IMR-90 (cell line): Measurements from ENCODE around the gene RFTN1. TPM values are rescaled to one million over a fixed set of nuclear protein-coding genes. Genes with fewer than 3 reads are reported as not detected.

Experiments
- ATAC-seq: fragments of 200-7000 bp; cut with Tn5 transposase; 2 replicates; pipeline ENCODE4 v1.9.1; 2020; ENCODE audit warnings: low read depth, mild to moderate bottlenecking, moderate library complexity
- BruUV-seq: library from RNA; stranded (reverse); fragments of 400-500 nt; replicated peaks from 2 replicates; lab custom pipeline; 2021; lab: Mats Ljungman, UMichigan
- CTCF ChIA-PET: fragments of 300-600 bp; formaldehyde crosslinking; extraction: SDS; loops from one replicate; lab custom pipeline; 2021; ENCODE audit warnings: antibody characterized with exemption; lab: Yijun Ruan, JAX
- POLR2A ChIA-PET: fragments of 300-600 bp; sonication (Branson Sonifier 250); formaldehyde crosslinking; loops from one replicate; lab custom pipeline; 2022; ENCODE audit warnings: antibody characterized with exemption; ENCODE audit not compliant: unreplicated experiment; lab: Charles Lee
- DNase-seq: peaks from one replicate; pipeline ENCODE4 v3.0.0; 2013
- H2AFZ ChIP-seq: replicated peaks from 2 replicates; pipeline ENCODE3; 2013; ENCODE audit warnings: low read length, mild to moderate bottlenecking; ENCODE audit not compliant: poor library complexity
- H2AK5ac ChIP-seq: 2 replicates; pipeline ENCODE4 v1.6.1; 2013; ENCODE audit warnings: low read depth, low read length, inconsistent platforms
- H2AK9ac ChIP-seq: replicated peaks from 2 replicates; pipeline ENCODE3; 2013; ENCODE audit warnings: mild to moderate bottlenecking, low read depth, low read length, moderate library complexity; ENCODE audit not compliant: poor library complexity
- H2BK120ac ChIP-seq: 2 replicates; pipeline ENCODE4 v1.6.1; 2013; ENCODE audit warnings: low read depth, low read length, inconsistent platforms
- H2BK15ac ChIP-seq: 3 replicates; pipeline ENCODE4 v1.6.1; 2013; ENCODE audit warnings: low read depth, low read length, inconsistent platforms
- H2BK20ac ChIP-seq: 2 replicates; pipeline ENCODE4 v1.6.1; 2013; ENCODE audit warnings: low read depth, mild to moderate bottlenecking, inconsistent platforms, low read length, moderate library complexity
- H2BK5ac ChIP-seq: 2 replicates; pipeline ENCODE4 v1.6.1; 2013; ENCODE audit warnings: mild to moderate bottlenecking, low read depth, low read length, inconsistent platforms; ENCODE audit not compliant: poor library complexity, severe bottlenecking
- H3K14ac ChIP-seq: replicated peaks from 2 replicates; pipeline ENCODE4 v1.6.1; 2013; ENCODE audit warnings: low read depth, low read length, inconsistent platforms
- H3K18ac ChIP-seq: 2 replicates; pipeline ENCODE4 v1.6.1; 2013; ENCODE audit warnings: low read depth, low read length, control low read depth
- H3K23ac ChIP-seq: 2 replicates; pipeline ENCODE4 v1.6.1; 2013; ENCODE audit warnings: low read depth, low read length, inconsistent platforms
- H3K27ac ChIP-seq: 2 replicates; pipeline ENCODE4 v1.5.1; 2013; ENCODE audit warnings: mild to moderate bottlenecking, control low read depth, low read length; ENCODE audit not compliant: insufficient read depth
- H3K27me3 ChIP-seq: 2 replicates; pipeline ENCODE4 v1.6.1; 2013; ENCODE audit warnings: low read length; ENCODE audit not compliant: control insufficient read depth, insufficient read depth
- H3K36me3 ChIP-seq: 2 replicates; pipeline ENCODE4 v1.6.1; 2013; ENCODE audit warnings: low read length, mixed read lengths; ENCODE audit not compliant: control insufficient read depth, insufficient read depth
- H3K4ac ChIP-seq: 2 replicates; pipeline ENCODE4 v1.6.1; 2013; ENCODE audit warnings: low read depth, low read length, inconsistent platforms
- H3K4me1 ChIP-seq: 2 replicates; pipeline ENCODE4 v1.6.1; 2013; ENCODE audit warnings: low read length, mixed read lengths; ENCODE audit not compliant: control insufficient read depth, insufficient read depth
- H3K4me2 ChIP-seq: 2 replicates; pipeline ENCODE4 v1.6.1; 2013; ENCODE audit warnings: low read depth, mild to moderate bottlenecking, control low read depth, low read length, moderate library complexity
- H3K4me3 ChIP-seq: 2 replicates; pipeline ENCODE4 v1.5.1; 2013; ENCODE audit warnings: low read depth, mild to moderate bottlenecking, control low read depth, low read length, moderate library complexity; ENCODE audit not compliant: insufficient read depth
- H3K56ac ChIP-seq: 2 replicates; pipeline ENCODE4 v1.6.1; 2013; ENCODE audit warnings: low read length, inconsistent platforms; ENCODE audit not compliant: insufficient read depth; ENCODE audit errors: extremely low read depth
- H3K79me1 ChIP-seq, 2 experiments: 2 replicates each; pipeline ENCODE4 v1.6.1; 2013; ENCODE audit warnings: low read length in 2 of 2, inconsistent platforms in 1 of 2, low read depth in 1 of 2
- H3K9ac ChIP-seq: 2 replicates; pipeline ENCODE4 v1.6.1; 2013; ENCODE audit warnings: low read depth, low read length, control low read depth
- H3K9me1 ChIP-seq: 2 replicates; pipeline ENCODE4 v1.6.1; 2013; ENCODE audit warnings: low read length, inconsistent platforms; ENCODE audit not compliant: insufficient read depth
- H3K9me3 ChIP-seq: 2 replicates; pipeline ENCODE4 v1.6.1; 2013; ENCODE audit warnings: low read length; ENCODE audit not compliant: control insufficient read depth, insufficient read depth
- H4K20me1 ChIP-seq: 2 replicates; pipeline ENCODE4 v1.6.1; 2013; ENCODE audit warnings: low read length, inconsistent platforms; ENCODE audit not compliant: insufficient read depth
- H4K5ac ChIP-seq: 2 replicates; pipeline ENCODE4 v1.6.1; 2013; ENCODE audit warnings: mild to moderate bottlenecking, low read depth, low read length, control low read depth
- H4K8ac ChIP-seq, 2 experiments: 2 replicates each; pipeline ENCODE4 v1.6.1; 2013; ENCODE audit warnings: low read depth in 2 of 2, low read length in 2 of 2, control low read depth in 1 of 2, inconsistent platforms in 1 of 2
- H4K91ac ChIP-seq: 2 replicates; pipeline ENCODE4 v1.6.1; 2013; ENCODE audit warnings: low read depth, low read length, inconsistent platforms; ENCODE audit not compliant: insufficient read depth
- BHLHE40 ChIP-seq: fragments of 150-350 bp; IDR thresholded peaks from 2 replicates; pipeline ENCODE4 v1.6.1; 2016; ENCODE audit warnings: mild to moderate bottlenecking, low read depth, low read length
- CEBPB ChIP-seq: IDR thresholded peaks from 2 replicates; pipeline ENCODE4 v1.6.1; 2012; ENCODE audit warnings: low read depth, low read length, improper control_type of control experiment
- CHD1 ChIP-seq: IDR thresholded peaks from 2 replicates; pipeline ENCODE4 v1.6.1; 2012; ENCODE audit warnings: low read depth, low read length, improper control_type of control experiment
- CTCF ChIP-seq: conservative IDR thresholded peaks from 2 replicates; pipeline ENCODE4 v1.5.1; 2012; ENCODE audit warnings: mild to moderate bottlenecking, low read depth, low read length, improper control_type of control experiment
- ELK1 ChIP-seq: fragments of 150-350 bp; IDR thresholded peaks from 2 replicates; pipeline ENCODE4 v1.6.1; 2016; ENCODE audit warnings: low read depth, mild to moderate bottlenecking, low read length, moderate library complexity, borderline replicate concordance
- FOS ChIP-seq: fragments of 150-350 bp; IDR thresholded peaks from 2 replicates; pipeline ENCODE4 v1.6.1; 2016; ENCODE audit warnings: low read depth, low read length
- MAFK ChIP-seq: IDR thresholded peaks from 2 replicates; pipeline ENCODE4 v1.6.1; 2012; ENCODE audit warnings: low read depth, low read length, improper control_type of control experiment
- MAZ ChIP-seq: IDR thresholded peaks from 2 replicates; pipeline ENCODE4 v1.6.1; 2012; ENCODE audit warnings: low read depth, mild to moderate bottlenecking, low read length, improper control_type of control experiment, moderate library complexity, borderline replicate concordance
- MXI1 ChIP-seq: IDR thresholded peaks from 2 replicates; pipeline ENCODE4 v1.6.1; 2012; ENCODE audit warnings: low read depth, mild to moderate bottlenecking, low read length, moderate library complexity, borderline replicate concordance
- NFE2L2 ChIP-seq: fragments of 150-350 bp; IDR thresholded peaks from 2 replicates; pipeline ENCODE4 v1.6.1; 2016; ENCODE audit warnings: low read depth, mild to moderate bottlenecking, low read length
- POLR2A ChIP-seq: IDR thresholded peaks from 2 replicates; pipeline ENCODE4 v1.6.1; 2012; ENCODE audit warnings: mild to moderate bottlenecking, low read depth, low read length
- RAD21 ChIP-seq: IDR thresholded peaks from 2 replicates; pipeline ENCODE4 v1.6.1; 2012; ENCODE audit warnings: low read length, improper control_type of control experiment
- RCOR1 ChIP-seq: IDR thresholded peaks from 2 replicates; pipeline ENCODE4 v1.6.1; 2012; ENCODE audit warnings: mild to moderate bottlenecking, low read length, improper control_type of control experiment; ENCODE audit not compliant: insufficient replicate concordance
- RFX5 ChIP-seq: IDR thresholded peaks from 2 replicates; pipeline ENCODE4 v1.8.0; 2012; ENCODE audit warnings: low read depth, mild to moderate bottlenecking, low read length, moderate library complexity
- SMC3 ChIP-seq: fragments of 150-350 bp; IDR thresholded peaks from 2 replicates; pipeline ENCODE4 v1.6.1; 2016; ENCODE audit warnings: low read depth, mild to moderate bottlenecking, antibody characterized with exemption, low read length, moderate library complexity
- USF2 ChIP-seq: fragments of 150-350 bp; IDR thresholded peaks from 2 replicates; pipeline ENCODE4 v1.6.1; 2017; ENCODE audit warnings: mild to moderate bottlenecking, antibody characterized with exemption, low read length, low read depth
- WGBS, 2 experiments: methylation state at CpG; one replicate each; pipeline versions ENCODE4 v1.1.5 to v1.1.7; 2013; ENCODE audit warnings: missing lambda C conversion rate in 2 of 2; ENCODE audit not compliant: insufficient read length in 1 of 2; ENCODE audit errors: extremely low coverage in 2 of 2; 5-methylcytosine and 5-hydroxymethylcytosine counted together
- dilution Hi-C: fragments of 300-500 bp; cut with HindIII; formaldehyde crosslinking; loops from one replicate; pipeline ENCODE4 v1.14.3; 2018; ENCODE audit warnings: low sequenced_read_pairs; ENCODE audit not compliant: unreplicated experiment
- in situ Hi-C: fragments of 300-500 bp; cut with MboI; formaldehyde crosslinking; loops from 3 replicates; pipeline ENCODE4 v1.14.3; 2019; ENCODE audit warnings: low sequenced_read_pairs, inconsistent platforms, mixed read lengths
- intact Hi-C: fragments of 100-400 bp; cut with micrococcal nuclease; formaldehyde crosslinking; loops from 2 replicates; pipeline ENCODE4 v1.10.0; 2022
- polyA plus RNA-seq, 3 experiments: library from polyadenylated mRNA; depleted of rRNA; stranded (reverse); fragments of >200 nt; gene quantifications; 2 replicates each; pipeline ENCODE4 v1.2.3, GENCODE V29; 2012; ENCODE audit warnings: low replicate concordance in 1 of 3
- total RNA-seq: library from RNA; depleted of rRNA; stranded (reverse); fragments of >200 nt; gene quantifications from 2 replicates; pipeline ENCODE4 v1.2.3, GENCODE V29; 2012

The RFTN1 gene
- total and polyA plus RNA-seq, 2 of the 4 experiments (the other 2 are of a cell fraction) = 45.0 to 52.0 TPM

- intact Hi-C loops (no loop called here), dilution Hi-C loops (no loop called here), in situ Hi-C loops (no loop called here)
- Histone ChIP-seq H3K14ac (no peak overlapping the region), H2BK120ac (no peak overlapping the region), H4K91ac (no peak overlapping the region), H3K27me3 (no peaks in the 10 kb centered on the region), H3K4me1 (peaks cover 5% of the 10 kb centered on the region; the same call in 1 of the 2 replicates), H3K4me3 (no peak overlapping the region), H3K4ac (no peak overlapping the region), H3K79me1 (peaks cover 17 to 50% of the 10 kb centered on the region in 2 experiments), H3K9me1 (peaks cover 12% of the 10 kb centered on the region), H3K9me3 (peaks cover 4% of the 10 kb centered on the region), H2AFZ (no peak overlapping the region), H4K20me1 (no peaks in the 10 kb centered on the region; the same call in 1 of the 2 replicates), H4K5ac (no peak overlapping the region), H4K8ac (no peak overlapping the region), H3K18ac (no peak overlapping the region), H3K56ac (no peak overlapping the region), H2BK20ac (no peak overlapping the region), H3K36me3 (peaks cover 26% of the 10 kb centered on the region), H3K4me2 (no peak overlapping the region), H2AK9ac (no peak overlapping the region), H2AK5ac (no peak overlapping the region), H3K27ac (no peak overlapping the region), H2BK15ac (no peak overlapping the region), H3K9ac (no peak overlapping the region), H3K23ac (no peak overlapping the region), H2BK5ac (no peak overlapping the region)
- 54% methylated on average over 5 of the region's 9 CpGs; no CpG with 5 or more reads in 1 of the 2 experiments for WGBS, 2 experiments
- BruUV-seq = no TSS peak
- ChIA-PET CTCF (no interaction called here), POLR2A (no interaction called here)
- DNase-seq (no peak), ATAC-seq (no peak)
- TF ChIP-seq MAFK = no peak
- TF ChIP-seq POLR2A = no peak
- no peak for TF ChIP-seq CTCF
- no peak for TF ChIP-seq CHD1
- no peak for TF ChIP-seq BHLHE40
- TF ChIP-seq RCOR1 = no peak
- TF ChIP-seq FOS = no peak
- TF ChIP-seq MAZ = no peak
- no peak for TF ChIP-seq USF2
- TF ChIP-seq ELK1 = no peak
- TF ChIP-seq RFX5 = no peak
- TF ChIP-seq CEBPB = no peak
- TF ChIP-seq NFE2L2 = no peak
- no peak for TF ChIP-seq RAD21
- TF ChIP-seq SMC3 = no peak
- TF ChIP-seq MXI1 = no peak
Observed at GRCh38 chr3:16329826-16330129, 183.7 kb downstream of the RFTN1 start.
